H1 (cell line): ENCODE data around the gene TP53BP2. TPM values are rescaled to one million over a fixed set of nuclear protein-coding genes. Genes with fewer than 3 reads are reported as not detected.

Experiments
- ATF3 ChIP-seq: IDR thresholded peaks from 2 replicates; pipeline ENCODE4 v1.6.1; 2011; ENCODE audit warnings: low read depth, mild to moderate bottlenecking, low read length; ENCODE audit not compliant: insufficient read depth
- BRCA1 ChIP-seq: IDR thresholded peaks from 2 replicates; pipeline ENCODE4 v1.6.1; 2012; ENCODE audit warnings: low read depth, low read length, improper control_type of control experiment
- JUND ChIP-seq: IDR thresholded peaks from 2 replicates; pipeline ENCODE4 v1.6.1; 2011; ENCODE audit warnings: mild to moderate bottlenecking, improper control_type of control experiment, low read length
- POU5F1 ChIP-seq: IDR thresholded peaks from 2 replicates; pipeline ENCODE4 v1.6.1; 2011; ENCODE audit warnings: low read depth, mild to moderate bottlenecking, low read length, moderate library complexity
- RFX5 ChIP-seq: IDR thresholded peaks from 2 replicates; pipeline ENCODE4 v1.6.1; 2011; ENCODE audit warnings: low read depth, low read length, improper control_type of control experiment, borderline replicate concordance
- SAP30 ChIP-seq: fragments of 300-600 bp; sonication (generic); IDR thresholded peaks from 2 replicates; pipeline ENCODE4 v1.7.1; 2012; ENCODE audit warnings: low read length, moderate library complexity, mild to moderate bottlenecking, inconsistent platforms; ENCODE audit not compliant: insufficient read depth, insufficient replicate concordance
- SIX5 ChIP-seq: IDR thresholded peaks from 2 replicates; pipeline ENCODE4 v1.6.1; 2011; ENCODE audit warnings: mild to moderate bottlenecking, low read depth, low read length
- SP4 ChIP-seq: IDR thresholded peaks from 2 replicates; pipeline ENCODE4 v1.6.1; 2012; ENCODE audit warnings: low read length, inconsistent platforms
- SUZ12 ChIP-seq: fragments of 200-600 bp; sonication (generic); IDR thresholded peaks from 2 replicates; pipeline ENCODE4 v1.6.1; 2012; ENCODE audit warnings: mild to moderate bottlenecking, inconsistent platforms, low read length, moderate library complexity, mixed read lengths
- polyA plus RNA-seq, 7 experiments: library from polyadenylated mRNA; depleted of rRNA in 3 of 7; stranded (reverse) in 5 of 7; unstranded in 2 of 7; fragments of >200 nt in 5 of 7; fragments of 200-250 nt in 2 of 7; gene quantifications; 1 replicate in 5 of 7; 2 replicates in 1 of 7; 4 replicates in 1 of 7; pipeline versions ENCODE4 v1.2.1 to v1.2.3, GENCODE V29; 2011 to 2013; ENCODE audit warnings: missing spikeins in 2 of 7, mixed read lengths in 2 of 7
- total RNA-seq: library from RNA; stranded (reverse); fragmentation: NEBNext Ultra II Directional; extraction: Animal tissue kit (Norgen Biotek cat#: 25700); gene quantifications from 2 replicates; pipeline ENCODE4 v1.2.1, GENCODE V29; 2021
- TF ChIP-seq, protein P1 (sequence below): IDR thresholded peaks from 2 replicates; pipeline ENCODE4 v1.6.1; 2012; ENCODE audit warnings: low read length, inconsistent platforms

Gene TP53BP2
- total and polyA plus RNA-seq, 2 of the 8 experiments (the other 6 are each of a cell fraction or from before 2014, with no cell fraction given): 18.0 to 38.7 TPM

- TF ChIP-seq, protein P1, sequence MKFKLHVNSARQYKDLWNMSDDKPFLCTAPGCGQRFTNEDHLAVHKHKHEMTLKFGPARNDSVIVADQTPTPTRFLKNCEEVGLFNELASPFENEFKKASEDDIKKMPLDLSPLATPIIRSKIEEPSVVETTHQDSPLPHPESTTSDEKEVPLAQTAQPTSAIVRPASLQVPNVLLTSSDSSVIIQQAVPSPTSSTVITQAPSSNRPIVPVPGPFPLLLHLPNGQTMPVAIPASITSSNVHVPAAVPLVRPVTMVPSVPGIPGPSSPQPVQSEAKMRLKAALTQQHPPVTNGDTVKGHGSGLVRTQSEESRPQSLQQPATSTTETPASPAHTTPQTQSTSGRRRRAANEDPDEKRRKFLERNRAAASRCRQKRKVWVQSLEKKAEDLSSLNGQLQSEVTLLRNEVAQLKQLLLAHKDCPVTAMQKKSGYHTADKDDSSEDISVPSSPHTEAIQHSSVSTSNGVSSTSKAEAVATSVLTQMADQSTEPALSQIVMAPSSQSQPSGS: no peak
- TF ChIP-seq SP4 (no peak), BRCA1 (no peak), ATF3 (no peak), JUND (no peak), POU5F1 (no peak), RFX5 (no peak), SAP30 (no peak), SUZ12 (no peak), SIX5 (no peak)
These were observed at the start of gene TP53BP2 (continued) for GRCh38 chr1:223845810-223846682.
